GM12878 (cell line): ENCODE data around the gene FCHSD2. TPM values are rescaled to one million over a fixed set of nuclear protein-coding genes. Genes with fewer than 3 reads are reported as not detected.

Experiments used
- ATAC-seq: fragments of 200-7000 bp; cut with Tn5 transposase; 3 replicates; pipeline ENCODE4 v1.9.1; 2020; ENCODE audit warnings: mild to moderate bottlenecking, moderate library complexity
- BruUV-seq: library from RNA; stranded (reverse); fragments of 400-500 nt; replicated peaks from 2 replicates; lab custom pipeline; 2021; lab: Mats Ljungman, UMichigan
- CTCF ChIA-PET: fragments of 300-600 bp; sonication (Branson Sonifier 250); formaldehyde crosslinking; extraction: SDS; loops from one replicate; lab custom pipeline; 2021; ENCODE audit warnings: inconsistent platforms; lab: Yijun Ruan, JAX
- POLR2A ChIA-PET: fragments of 350-600 bp; formaldehyde crosslinking; extraction: SDS; loops from one replicate; lab custom pipeline; 2021; ENCODE audit warnings: inconsistent platforms; lab: Charles Lee
- RAD21 ChIA-PET: fragments of 300-600 bp; sonication (Branson Sonifier 250); formaldehyde crosslinking; loops from one replicate; lab custom pipeline; 2023; ENCODE audit warnings: antibody characterized with exemption; ENCODE audit not compliant: unreplicated experiment; lab: Charles Lee
- SMC1A ChIA-PET: fragments of 300-600 bp; sonication (Branson Sonifier 250); formaldehyde crosslinking; loops from one replicate; lab custom pipeline; 2023; ENCODE audit not compliant: unreplicated experiment, uncharacterized antibody; lab: Charles Lee
- DNase-seq: peaks from one replicate; pipeline ENCODE4 v3.0.0-alpha.2; 2011; ENCODE audit warnings: low read depth, low spot score
- FAIRE-seq: peaks from 3 replicates; lab custom pipeline; 2011; peaks lifted over from hg19 to GRCh38; lab: Jason Lieb, UNC
- H2AFZ ChIP-seq: 2 replicates; pipeline ENCODE4 v1.6.0; 2011; ENCODE audit warnings: low read depth, low read length, control low read depth; ENCODE audit not compliant: control insufficient read depth
- H3K27ac ChIP-seq: 2 replicates; pipeline ENCODE4 v1.5.1; 2011; ENCODE audit warnings: control low read depth; ENCODE audit not compliant: control insufficient read depth, insufficient read depth
- H3K27me3 ChIP-seq, 2 experiments: replicated peaks in 1 of 2; 2 replicates each; pipeline versions ENCODE4 v1.6.0 to v1.6.1; 2011; ENCODE audit warnings: low read length in 1 of 2; ENCODE audit not compliant: control insufficient read depth in 2 of 2, insufficient read depth in 2 of 2
- H3K36me3 ChIP-seq, 2 experiments: 2 replicates each; pipeline ENCODE4 v1.5.1; 2011; ENCODE audit warnings: low read length in 1 of 2; ENCODE audit not compliant: control insufficient read depth in 2 of 2, insufficient read depth in 2 of 2
- H3K4me1 ChIP-seq: 2 replicates; pipeline ENCODE4 v1.6.1; 2011; ENCODE audit warnings: mild to moderate bottlenecking, low read length, moderate library complexity, mixed read lengths; ENCODE audit not compliant: control insufficient read depth, insufficient read depth
- H3K4me2 ChIP-seq: 2 replicates; pipeline ENCODE4 v1.6.0; 2011; ENCODE audit warnings: control low read depth; ENCODE audit not compliant: control insufficient read depth, insufficient read depth
- H3K4me3 ChIP-seq: fragments of 200-600 bp; sonication (generic); 2 replicates; pipeline ENCODE4 v1.5.1; 2016
- H3K79me2 ChIP-seq: 2 replicates; pipeline ENCODE4 v1.6.0; 2011; ENCODE audit warnings: low read length; ENCODE audit not compliant: control insufficient read depth, insufficient read depth
- H3K9ac ChIP-seq: 2 replicates; pipeline ENCODE4 v1.8.0; 2011; ENCODE audit warnings: low read length, control low read depth, mixed read lengths; ENCODE audit not compliant: control insufficient read depth, insufficient read depth
- H3K9me3 ChIP-seq: replicated peaks from 3 replicates; pipeline ENCODE4 v1.5.1; 2011; ENCODE audit warnings: mild to moderate bottlenecking, low read length; ENCODE audit not compliant: control insufficient read depth, insufficient read depth
- H4K20me1 ChIP-seq: 2 replicates; pipeline ENCODE4 v1.6.0; 2011; ENCODE audit not compliant: control insufficient read depth, insufficient read depth
- CEBPB ChIP-seq, 2 experiments: fragments of 150-350 bp in 1 of 2; IDR thresholded peaks; 2 replicates each; pipeline ENCODE4 v1.6.1; 2012 to 2014; ENCODE audit warnings: low read depth in 2 of 2, low read length in 2 of 2, borderline replicate concordance in 1 of 2, inconsistent platforms in 1 of 2
- CEBPZ ChIP-seq: fragments of 150-350 bp; IDR thresholded peaks from 2 replicates; pipeline ENCODE4 v1.6.1; 2016; ENCODE audit warnings: low read depth, low read length
- E4F1 ChIP-seq: fragments of 450-650 bp; IDR thresholded peaks from 2 replicates; pipeline ENCODE4 v1.6.1; 2018; ENCODE audit warnings: borderline replicate concordance, mild to moderate bottlenecking; ENCODE audit not compliant: partially characterized antibody
- ETV6 ChIP-seq, 2 experiments: fragments of 450-650 bp in 1 of 2; IDR thresholded peaks in 1 of 2; conservative IDR thresholded peaks in 1 of 2; 2 replicates each; pipeline ENCODE4 v1.6.1; 2014; ENCODE audit warnings: antibody characterized with exemption in 1 of 2, borderline replicate concordance in 1 of 2, low read depth in 1 of 2, mild to moderate bottlenecking in 1 of 2, moderate library complexity in 1 of 2
- GABPA ChIP-seq: IDR thresholded peaks from 2 replicates; pipeline ENCODE4 v1.6.1; 2014; ENCODE audit warnings: antibody characterized with exemption, low read depth, mild to moderate bottlenecking, inconsistent platforms
- IKZF1 ChIP-seq: fragments of 450-650 bp; conservative IDR thresholded peaks from 2 replicates; pipeline ENCODE4 v1.6.1; 2017; ENCODE audit warnings: antibody characterized with exemption, mild to moderate bottlenecking
- MEF2B ChIP-seq: fragments of 450-650 bp; IDR thresholded peaks from 2 replicates; pipeline ENCODE4 v1.6.1; 2018; ENCODE audit warnings: mild to moderate bottlenecking, moderate library complexity; ENCODE audit not compliant: partially characterized antibody, poor library complexity, severe bottlenecking
- NFYB ChIP-seq: IDR thresholded peaks from 2 replicates; pipeline ENCODE4 v1.6.1; 2011; ENCODE audit warnings: low read depth, mild to moderate bottlenecking, low read length, improper control_type of control experiment, moderate library complexity; ENCODE audit not compliant: insufficient read depth
- SMAD5 ChIP-seq: IDR thresholded peaks from 2 replicates; pipeline ENCODE4 v1.6.1; 2016; ENCODE audit warnings: antibody characterized with exemption, low read depth
- SPI1 ChIP-seq: IDR thresholded peaks from 2 replicates; pipeline ENCODE4 v1.6.1; 2011; ENCODE audit warnings: low read depth, mild to moderate bottlenecking, low read length, moderate library complexity, borderline replicate concordance; ENCODE audit not compliant: insufficient read depth
- SRF ChIP-seq, 2 experiments: IDR thresholded peaks; 2 replicates each; pipeline ENCODE4 v1.6.1; 2011; ENCODE audit warnings: low read depth in 2 of 2, low read length in 2 of 2, mild to moderate bottlenecking in 1 of 2, moderate library complexity in 1 of 2
- SUZ12 ChIP-seq: fragments of 200-600 bp; sonication (generic); IDR thresholded peaks from one replicate; pipeline ENCODE4 v1.6.1; 2018; ENCODE audit warnings: antibody characterized with exemption, mild to moderate bottlenecking; ENCODE audit not compliant: unreplicated experiment
- ZNF217 ChIP-seq: fragments of 450-650 bp; IDR thresholded peaks from 2 replicates; pipeline ENCODE4 v1.6.1; 2017; ENCODE audit warnings: antibody characterized with exemption, mild to moderate bottlenecking
- WGBS: methylation state at CpG from one replicate; pipeline ENCODE4 v1.1.6; 2016; ENCODE audit warnings: low lambda C conversion rate; ENCODE audit not compliant: insufficient replicate concordance, insufficient coverage; ENCODE audit errors: missing lambda C conversion rate; 5-methylcytosine and 5-hydroxymethylcytosine counted together
- in situ Hi-C: fragments of 300-500 bp; cut with MboI; formaldehyde crosslinking; loops from 9 replicates; pipeline ENCODE4 v1.14.3; 2018; ENCODE audit warnings: mixed read lengths
- intact Hi-C: fragments of 100-400 bp; cut with micrococcal nuclease; formaldehyde crosslinking; loops from one replicate; pipeline ENCODE4 v1.14.2; 2022; ENCODE audit not compliant: unreplicated experiment
- polyA plus RNA-seq, 11 experiments: library from polyadenylated mRNA; depleted of rRNA in 4 of 11; unstranded in 6 of 11; stranded (reverse) in 5 of 11; fragments of >200 nt; fragmentation: Nextera tagmentation in 4 of 11; fragmentation: Illumina TruSeq in 1 of 11; extraction: Ambion mirVana in 4 of 11; extraction: Trizol in 1 of 11; gene quantifications; 1 replicate in 1 of 11; 2 replicates in 10 of 11; pipeline versions ENCODE4 v1.2.1 to v1.2.3, GENCODE V29; 2011 to 2016; ENCODE audit warnings: inconsistent platforms in 2 of 11, missing spikeins in 2 of 11, low read depth in 1 of 11
- total RNA-seq, 4 experiments: library from RNA; depleted of rRNA in 3 of 4; stranded (reverse); fragments of >200 nt in 3 of 4; fragmentation: Illumina TruSeq in 1 of 4; extraction: Trizol in 1 of 4; gene quantifications; 2 replicates each; pipeline versions ENCODE4 v1.2.1 to v1.2.3, GENCODE V29; 2013 to 2021
- TF ChIP-seq, protein P1 (sequence below): IDR thresholded peaks from 2 replicates; pipeline ENCODE4 v1.6.1; 2012; ENCODE audit warnings: low read depth, low read length, improper control_type of control experiment

FCHSD2 gene
- total and polyA plus RNA-seq, 10 of the 15 experiments (the other 5 are each of a cell fraction or from before 2014, with no cell fraction given): 13.2 to 89.8 (median 47.8) TPM

DNA sequence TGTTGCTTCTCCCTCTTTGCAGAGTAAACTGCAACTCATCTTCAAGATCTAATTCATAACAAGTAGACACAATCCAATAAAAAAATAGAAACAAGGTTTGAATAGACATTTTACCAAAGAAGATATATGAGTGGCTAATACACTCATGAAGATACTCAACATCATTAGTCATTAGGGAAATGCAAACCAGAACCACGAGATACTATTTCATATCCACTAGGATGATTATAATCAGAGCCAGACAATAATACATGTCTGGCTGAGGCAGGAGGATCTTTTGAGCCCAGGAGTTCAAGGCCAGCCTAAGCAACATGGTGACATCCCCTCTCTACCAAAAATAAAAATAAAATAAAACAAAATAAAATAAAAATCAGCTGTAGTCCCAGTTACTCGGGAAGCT lies 242.9 kb downstream of the FCHSD2 start:
- 48% methylated on average over 2 of the region's 2 CpGs for WGBS
- H3K4me2 ChIP-seq: no peak overlapping the region
- no peak for DNase-seq
- no peak for ATAC-seq
- H2AFZ ChIP-seq: no peak overlapping the region
- no peaks in the 10 kb centered on the region for H3K79me2 ChIP-seq
- H3K9ac ChIP-seq: no peak overlapping the region
- intact Hi-C loops: no loop called here
- TF ChIP-seq GABPA (no peak), ETV6 (conservative IDR thresholded peaks at IDR 0.05 in 1 of 2, IDR thresholded peaks at IDR 0.05 in 1 of 2; ENCODE audit: borderline replicate concordance in 1 of 2, low read depth in 1 of 2) (no peak), IKZF1 (no peak), CEBPB (IDR thresholded peaks at IDR 0.05; ENCODE audit: borderline replicate concordance in 1 of 2, low read depth in 2 of 2, low read length in 2 of 2) (no peak), E4F1 (no peak), SPI1 (no peak), SRF (IDR thresholded peaks at IDR 0.05; ENCODE audit: low read depth in 2 of 2, low read length in 2 of 2) (no peak), CEBPZ (no peak), MEF2B (no peak), NFYB (no peak), ZNF217 (no peak), SUZ12 (no peak), SMAD5 (no peak)
- TF ChIP-seq, protein P1, sequence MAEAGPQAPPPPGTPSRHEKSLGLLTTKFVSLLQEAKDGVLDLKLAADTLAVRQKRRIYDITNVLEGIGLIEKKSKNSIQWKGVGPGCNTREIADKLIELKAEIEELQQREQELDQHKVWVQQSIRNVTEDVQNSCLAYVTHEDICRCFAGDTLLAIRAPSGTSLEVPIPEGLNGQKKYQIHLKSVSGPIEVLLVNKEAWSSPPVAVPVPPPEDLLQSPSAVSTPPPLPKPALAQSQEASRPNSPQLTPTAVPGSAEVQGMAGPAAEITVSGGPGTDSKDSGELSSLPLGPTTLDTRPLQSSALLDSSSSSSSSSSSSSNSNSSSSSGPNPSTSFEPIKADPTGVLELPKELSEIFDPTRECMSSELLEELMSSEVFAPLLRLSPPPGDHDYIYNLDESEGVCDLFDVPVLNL: no peak
- TF ChIP-seq, all 136 proteins: peak for 0
- H3K4me3 ChIP-seq: no peak overlapping the region
- ChIA-PET CTCF (interaction anchor here (0.7 to 1.6 kb wide), 3 partner anchors 9 to 35 kb away, joined by 3 to 8 read pairs (median 4); no protein-coding TSS in a partner anchor), POLR2A (interaction anchor here (0.7 kb wide), 1 partner anchor 9 kb away, joined by 3 read pairs; no protein-coding TSS in a partner anchor), RAD21 (no interaction called here), SMC1A (interaction anchor here (0.6 to 1.4 kb wide), 4 partner anchors 13 to 264 kb away, joined by 3 to 4 read pairs (median 3); no protein-coding TSS in a partner anchor)
- no peak overlapping the region for H3K27ac ChIP-seq
- in situ Hi-C loops: no loop called here
- H4K20me1 ChIP-seq: no peaks in the 10 kb centered on the region
- no TSS peak for BruUV-seq
- peaks cover 0 to 18% of the 10 kb centered on the region in 2 experiments; a peak in 3 of 4 replicates for H3K36me3 ChIP-seq
- no peaks in the 10 kb centered on the region for H3K27me3 ChIP-seq
- no peaks in the 10 kb centered on the region for H3K9me3 ChIP-seq
- no peaks in the 10 kb centered on the region for H3K4me1 ChIP-seq
- no peak for FAIRE-seq
